SK-N-SH (cell line): ENCODE results near the gene LCA5L. TPM values are rescaled to one million over a fixed set of nuclear protein-coding genes. Genes with fewer than 3 reads are reported as not detected.

ENCODE experiments used
- CTCF ChIA-PET: fragments of 300-600, 350-600 bp; formaldehyde crosslinking; extraction: SDS; loops from one replicate; lab custom pipeline; 2021; lab: Yijun Ruan, JAX
- POLR2A ChIA-PET: fragments of 350-600 bp; sonication (Branson Sonifier 250); formaldehyde crosslinking; extraction: SDS; loops from one replicate; lab custom pipeline; 2020; ENCODE audit warnings: antibody characterized with exemption, inconsistent platforms; lab: Yijun Ruan, JAX
- DNase-seq: peaks from one replicate; pipeline ENCODE4 v3.0.0; 2012
- H2AFZ ChIP-seq: fragments of 200-600 bp; sonication (generic); 2 replicates; pipeline ENCODE4 v1.8.1; 2016; ENCODE audit warnings: antibody characterized with exemption, mild to moderate bottlenecking, low read depth
- H3F3A ChIP-seq: fragments of 200-600 bp; sonication (generic); replicated peaks from 2 replicates; pipeline ENCODE3; 2016; ENCODE audit warnings: antibody characterized with exemption, mild to moderate bottlenecking; ENCODE audit not compliant: insufficient read depth
- H3K27ac ChIP-seq, 2 experiments: fragments of 200-500 bp in 1 of 2; fragments of 200-600 bp in 1 of 2; sonication (Bioruptor generic) in 1 of 2; sonication (generic), shearing (Covaris generic) in 1 of 2; 2 replicates each; pipeline versions ENCODE4 v1.5.1 to v1.6.1; 2014 to 2016; ENCODE audit warnings: low read depth in 2 of 2, inconsistent platforms in 1 of 2, low read length in 1 of 2, mild to moderate bottlenecking in 1 of 2, mixed read lengths in 1 of 2
- H3K27me3 ChIP-seq: fragments of 200-600 bp; sonication (generic), shearing (Covaris generic); 2 replicates; pipeline ENCODE4 v1.6.1; 2016; ENCODE audit warnings: mixed run types; ENCODE audit not compliant: insufficient read depth
- H3K36me3 ChIP-seq, 2 experiments: fragments of 200-500 bp in 1 of 2; fragments of 200-600 bp in 1 of 2; sonication (Bioruptor generic) in 1 of 2; sonication (generic) in 1 of 2; replicated peaks in 1 of 2; 2 replicates each; pipeline versions ENCODE3 to v1.5.1; 2014 to 2016; ENCODE audit warnings: low read length in 1 of 2, mild to moderate bottlenecking in 1 of 2; ENCODE audit not compliant: insufficient read depth in 2 of 2, control insufficient read depth in 1 of 2
- H3K4me1 ChIP-seq, 2 experiments: fragments of 200-500 bp in 1 of 2; fragments of 200-600 bp in 1 of 2; sonication (Bioruptor generic) in 1 of 2; sonication (generic), shearing (Covaris generic) in 1 of 2; 2 replicates each; pipeline versions ENCODE4 v1.5.1 to v1.6.1; 2014 to 2016; ENCODE audit warnings: low read depth in 1 of 2, low read length in 1 of 2, mixed run types in 1 of 2; ENCODE audit not compliant: insufficient read depth in 2 of 2, control insufficient read depth in 1 of 2
- H3K4me2 ChIP-seq: fragments of 200-600 bp; sonication (generic), shearing (Covaris generic); 2 replicates; pipeline ENCODE4 v1.6.1; 2017; ENCODE audit warnings: mixed run types
- H3K4me3 ChIP-seq, 2 experiments: fragments of 200-500 bp in 1 of 2; fragments of 200-600 bp in 1 of 2; sonication (Bioruptor generic) in 1 of 2; sonication (generic), shearing (Covaris generic) in 1 of 2; 2 replicates each; pipeline versions ENCODE4 v1.5.1 to v1.8.1; 2014 to 2016; ENCODE audit warnings: low read depth in 2 of 2, inconsistent platforms in 1 of 2, low read length in 1 of 2, mild to moderate bottlenecking in 1 of 2, mixed read lengths in 1 of 2, moderate library complexity in 1 of 2
- H3K79me2 ChIP-seq: fragments of 200-600 bp; sonication (generic); 2 replicates; pipeline ENCODE4 v1.8.1; 2017; ENCODE audit warnings: mild to moderate bottlenecking; ENCODE audit not compliant: insufficient read depth
- H3K9ac ChIP-seq: fragments of 200-600 bp; sonication (generic); 2 replicates; pipeline ENCODE4 v1.6.1; 2017; ENCODE audit warnings: mixed run types
- H3K9me2 ChIP-seq: fragments of 200-600 bp; sonication (generic); 2 replicates; pipeline ENCODE4 v1.6.1; 2017; ENCODE audit warnings: mixed run types
- H3K9me3 ChIP-seq: fragments of 200-600 bp; sonication (generic); 2 replicates; pipeline ENCODE4 v1.6.1; 2017; ENCODE audit warnings: mixed run types, mild to moderate bottlenecking, moderate library complexity
- H4K20me1 ChIP-seq: fragments of 200-600 bp; sonication (generic); 2 replicates; pipeline ENCODE4 v1.6.1; 2017; ENCODE audit warnings: mild to moderate bottlenecking, mixed run types; ENCODE audit not compliant: insufficient read depth
- CTCF ChIP-seq: fragments of 200-600 bp; sonication (generic); IDR thresholded peaks from 2 replicates; pipeline ENCODE4 v1.6.1; 2017; ENCODE audit warnings: antibody characterized with exemption, mild to moderate bottlenecking, moderate library complexity
- ELF1 ChIP-seq: IDR thresholded peaks from 2 replicates; pipeline ENCODE4 v1.4.0; 2012
- EP300 ChIP-seq, 2 experiments: IDR thresholded peaks; 2 replicates each; pipeline versions ENCODE4 v1.4.0 to v1.6.1; 2012; ENCODE audit warnings: borderline replicate concordance in 1 of 2, low read depth in 1 of 2, low read length in 1 of 2
- EZH2phosphoT487 ChIP-seq: fragments of 200-600 bp; sonication (generic); IDR thresholded peaks from 2 replicates; pipeline ENCODE4 v1.6.1; 2017; ENCODE audit warnings: low read depth, mixed run types, mild to moderate bottlenecking, antibody characterized with exemption, moderate library complexity, borderline replicate concordance
- FOSL2 ChIP-seq: IDR thresholded peaks from 2 replicates; pipeline ENCODE4 v1.4.0; 2012; ENCODE audit warnings: low read depth, mild to moderate bottlenecking, moderate library complexity, borderline replicate concordance
- GABPA ChIP-seq: IDR thresholded peaks from 2 replicates; pipeline ENCODE4 v1.4.0; 2012; ENCODE audit warnings: low read depth, mild to moderate bottlenecking
- GATA2 ChIP-seq: sonication (generic); formaldehyde crosslinking; IDR thresholded peaks from 2 replicates; pipeline ENCODE4 v1.5.0; 2020; ENCODE audit warnings: mild to moderate bottlenecking, missing genetic modification reagents
- JUND ChIP-seq: IDR thresholded peaks from 2 replicates; pipeline ENCODE4 v1.4.0; 2012
- NFIC ChIP-seq: IDR thresholded peaks from 2 replicates; pipeline ENCODE4 v1.4.0; 2012; ENCODE audit warnings: borderline replicate concordance
- PBX3 ChIP-seq: IDR thresholded peaks from 2 replicates; pipeline ENCODE4; 2012
- RFX5 ChIP-seq: IDR thresholded peaks from 2 replicates; pipeline ENCODE4 v1.6.1; 2012; ENCODE audit warnings: mild to moderate bottlenecking, improper control_type of control experiment, low read length
- RXRA ChIP-seq: IDR thresholded peaks from 2 replicates; pipeline ENCODE4 v1.4.0; 2012; ENCODE audit warnings: low read depth, mild to moderate bottlenecking, borderline replicate concordance
- USF2 ChIP-seq: fragments of 150-350 bp; IDR thresholded peaks from 2 replicates; pipeline ENCODE4 v1.6.1; 2017; ENCODE audit warnings: antibody characterized with exemption, low read length, low read depth, borderline replicate concordance
- YY1 ChIP-seq: IDR thresholded peaks from 2 replicates; pipeline ENCODE4 v1.4.0; 2012; ENCODE audit warnings: low read depth, mild to moderate bottlenecking
- WGBS: methylation state at CpG from one replicate; pipeline ENCODE4 v1.1.6; 2017; ENCODE audit warnings: low lambda C conversion rate; 5-methylcytosine and 5-hydroxymethylcytosine counted together
- polyA plus RNA-seq, 3 experiments: library from polyadenylated mRNA; depleted of rRNA; stranded (reverse); fragments of >200 nt; gene quantifications; 2 replicates each; pipeline ENCODE4 v1.2.3, GENCODE V29; 2012

The LCA5L gene
- polyA plus RNA-seq, 1 of the 3 experiments (the other 2 are of a cell fraction): 0.74 TPM

GRCh38 chr21:39481886-39482285 lies 36.3 kb upstream of the LCA5L start:
- H3K9me2 ChIP-seq: no peaks in the 10 kb centered on the region

More at GRCh38 chr21:39481886-39482285, 36.3 kb upstream of the LCA5L start:
- CTCF ChIA-PET: no interaction called here
- no peaks in the 10 kb centered on the region for H3K36me3 ChIP-seq
- TF ChIP-seq USF2 (no peak), PBX3 (no peak), RFX5 (no peak), EZH2phosphoT487 (no peak), GABPA (no peak), GATA2 (CRISPR knock-in tag) (no peak), FOSL2 (no peak), JUND (no peak), RXRA (no peak), NFIC (no peak), EP300 (IDR thresholded peaks at IDR 0.05; ENCODE audit: borderline replicate concordance in 1 of 2, low read depth in 1 of 2, low read length in 1 of 2) (no peak), YY1 (no peak), ELF1 (no peak), CTCF (no peak)
- H3K9me3 ChIP-seq: no peaks in the 10 kb centered on the region
- WGBS: 62% methylated on average over 3 of the region's 3 CpGs
- no peak overlapping the region for H3K9ac ChIP-seq
- no peak overlapping the region for H3K27ac ChIP-seq
- H3K4me3 ChIP-seq: no peak overlapping the region
- no peak overlapping the region for H3K4me2 ChIP-seq
- H3F3A ChIP-seq: peaks cover 16% of the 10 kb centered on the region
- no peaks in the 10 kb centered on the region for H3K79me2 ChIP-seq
- H3K4me1 ChIP-seq: 0 out of 4 replicates have a peak, but pooled peaks cover 0 to 5% of the 10 kb centered on the region in 2 experiments
- no peaks in the 10 kb centered on the region for H3K27me3 ChIP-seq
- no peak for DNase-seq
- H4K20me1 ChIP-seq: no peaks in the 10 kb centered on the region; the same call in 1 of the 2 replicates
- no peak overlapping the region for H2AFZ ChIP-seq
- POLR2A ChIA-PET: no interaction called here
